H9 (cell line): ENCODE data around the gene SETD6. TPM values are rescaled to one million over a fixed set of nuclear protein-coding genes. Genes with fewer than 3 reads are reported as not detected.

ENCODE experiments used
- DNase-seq: peaks from one replicate; pipeline ENCODE4 v3.0.0-alpha.2; 2017
- H2AFZ ChIP-seq: one replicate; pipeline ENCODE4 v1.6.1; 2013; ENCODE audit warnings: mild to moderate bottlenecking, low read length, control low read depth, moderate library complexity
- H2AK5ac ChIP-seq: 2 replicates; pipeline ENCODE4 v1.6.1; 2013; ENCODE audit warnings: low read length, control low read depth, mixed read lengths; ENCODE audit not compliant: insufficient read length
- H2BK120ac ChIP-seq: one replicate; pipeline ENCODE4 v1.6.1; 2013; ENCODE audit warnings: low read depth, mild to moderate bottlenecking, low read length, control low read depth, inconsistent platforms; ENCODE audit not compliant: poor library complexity, severe bottlenecking
- H2BK12ac ChIP-seq: 2 replicates; pipeline ENCODE4 v1.6.1; 2013; ENCODE audit warnings: low read length, control low read depth, mixed read lengths, low read depth; ENCODE audit not compliant: insufficient read length
- H2BK15ac ChIP-seq: 2 replicates; pipeline ENCODE4 v1.6.1; 2013; ENCODE audit warnings: low read depth, low read length, control low read depth
- H2BK20ac ChIP-seq: one replicate; pipeline ENCODE4 v1.6.1; 2013; ENCODE audit warnings: low read depth, mild to moderate bottlenecking, low read length, control low read depth, inconsistent platforms; ENCODE audit not compliant: poor library complexity, severe bottlenecking
- H2BK5ac ChIP-seq: 2 replicates; pipeline ENCODE4 v1.6.1; 2013; ENCODE audit warnings: low read length, control low read depth, mixed read lengths; ENCODE audit not compliant: insufficient read length
- H3K14ac ChIP-seq: 2 replicates; pipeline ENCODE4 v1.6.1; 2013; ENCODE audit warnings: low read length, control low read depth; ENCODE audit not compliant: insufficient read depth
- H3K18ac ChIP-seq: 2 replicates; pipeline ENCODE4 v1.6.1; 2013; ENCODE audit warnings: low read depth, mild to moderate bottlenecking, mixed read lengths, low read length, control low read depth; ENCODE audit not compliant: insufficient read length
- H3K23ac ChIP-seq: 2 replicates; pipeline ENCODE4 v1.6.1; 2013; ENCODE audit warnings: low read length, control low read depth, mixed read lengths, low read depth; ENCODE audit not compliant: insufficient read length
- H3K23me2 ChIP-seq: 2 replicates; pipeline ENCODE4 v1.6.1; 2013; ENCODE audit warnings: low read depth, mild to moderate bottlenecking, mixed read lengths, low read length, control low read depth; ENCODE audit not compliant: insufficient read length, poor library complexity, severe bottlenecking
- H3K27ac ChIP-seq: 2 replicates; pipeline ENCODE4 v1.5.1; 2013; ENCODE audit warnings: low read length, control low read depth, mixed read lengths, low read depth; ENCODE audit not compliant: insufficient read length
- H3K27me3 ChIP-seq: 2 replicates; pipeline ENCODE4 v1.6.1; 2013; ENCODE audit warnings: low read length, control low read depth, inconsistent platforms; ENCODE audit not compliant: insufficient read depth
- H3K4ac ChIP-seq: 2 replicates; pipeline ENCODE4 v1.6.1; 2013; ENCODE audit warnings: low read depth, mild to moderate bottlenecking, control low read depth, inconsistent platforms, low read length, moderate library complexity
- H3K4me1 ChIP-seq: 2 replicates; pipeline ENCODE4 v1.6.1; 2013; ENCODE audit warnings: low read length, control low read depth, inconsistent platforms; ENCODE audit not compliant: insufficient read depth
- H3K4me2 ChIP-seq: 2 replicates; pipeline ENCODE4 v1.6.1; 2013; ENCODE audit warnings: low read length, control low read depth, mixed read lengths; ENCODE audit not compliant: insufficient read length, insufficient read depth
- H3K56ac ChIP-seq: 2 replicates; pipeline ENCODE4 v1.6.1; 2013; ENCODE audit warnings: low read depth, mild to moderate bottlenecking, mixed read lengths, low read length, control low read depth; ENCODE audit not compliant: insufficient read length
- H3K79me1 ChIP-seq: 2 replicates; pipeline ENCODE4 v1.6.1; 2013; ENCODE audit warnings: low read depth, mild to moderate bottlenecking, moderate library complexity, low read length, control low read depth, inconsistent platforms; ENCODE audit not compliant: insufficient read depth, poor library complexity, severe bottlenecking
- H3K79me2 ChIP-seq: 2 replicates; pipeline ENCODE4 v1.6.1; 2013; ENCODE audit warnings: low read length, control low read depth, inconsistent platforms; ENCODE audit not compliant: insufficient read depth
- H3K9ac ChIP-seq: 2 replicates; pipeline ENCODE4 v1.6.1; 2013; ENCODE audit warnings: low read length, control low read depth, mixed read lengths; ENCODE audit not compliant: insufficient read length; ENCODE audit errors: extremely low read depth
- H3K9me3 ChIP-seq: one replicate; pipeline ENCODE4 v1.6.1; 2013; ENCODE audit warnings: low read depth, low read length, inconsistent platforms; ENCODE audit not compliant: control insufficient read depth
- H3T11ph ChIP-seq: one replicate; pipeline ENCODE4 v1.6.1; 2013; ENCODE audit warnings: mild to moderate bottlenecking, low read length, control low read depth, inconsistent platforms
- H4K20me1 ChIP-seq: one replicate; pipeline ENCODE4 v1.6.1; 2013; ENCODE audit not compliant: control insufficient read depth, insufficient read length, insufficient read depth
- H4K5ac ChIP-seq: 2 replicates; pipeline ENCODE4 v1.6.1; 2013; ENCODE audit warnings: low read depth, mild to moderate bottlenecking, mixed read lengths, low read length, control low read depth; ENCODE audit not compliant: insufficient read length
- H4K8ac ChIP-seq: replicated peaks from 2 replicates; pipeline ENCODE4 v1.6.1; 2013; ENCODE audit warnings: low read length, control low read depth, mixed read lengths, low read depth; ENCODE audit not compliant: insufficient read length
- H4K91ac ChIP-seq: 2 replicates; pipeline ENCODE4 v1.6.1; 2013; ENCODE audit warnings: low read depth, mild to moderate bottlenecking, moderate library complexity, mixed read lengths, low read length, control low read depth; ENCODE audit not compliant: insufficient read length
- H3K27ac Mint-ChIP-seq, 3 experiments: 2 replicates in 2 of 3; 3 replicates in 1 of 3; pipeline ENCODE4 v1.8.0; 2020 to 2021; ENCODE audit warnings: mixed read lengths in 3 of 3, mild to moderate bottlenecking in 1 of 3, moderate library complexity in 1 of 3
- H3K27me3 Mint-ChIP-seq: 2 replicates; pipeline ENCODE4 v1.8.0; 2021; ENCODE audit warnings: low read depth, mild to moderate bottlenecking, moderate library complexity, mixed read lengths
- H3K36me3 Mint-ChIP-seq, 3 experiments: 2 replicates in 2 of 3; 3 replicates in 1 of 3; pipeline ENCODE4 v1.8.0; 2020 to 2021; ENCODE audit warnings: low read depth in 3 of 3, mixed read lengths in 3 of 3; ENCODE audit not compliant: insufficient read depth in 1 of 3
- H3K4me1 Mint-ChIP-seq, 2 experiments: 2 replicates each; pipeline ENCODE4 v1.8.0; 2020; ENCODE audit warnings: mixed read lengths in 2 of 2
- H3K4me3 Mint-ChIP-seq, 2 experiments: 2 replicates in 1 of 2; 3 replicates in 1 of 2; pipeline ENCODE4 v1.8.0; 2020 to 2021; ENCODE audit warnings: mild to moderate bottlenecking in 2 of 2, mixed read lengths in 2 of 2, moderate library complexity in 1 of 2
- H3K9me3 Mint-ChIP-seq, 2 experiments: 2 replicates in 1 of 2; 3 replicates in 1 of 2; pipeline ENCODE4 v1.8.0; 2020; ENCODE audit warnings: mild to moderate bottlenecking in 2 of 2, mixed read lengths in 2 of 2, moderate library complexity in 1 of 2
- WGBS: extraction: QIAGEN DNeasy Blood & Tissue Kit; methylation state at CpG from one replicate; pipeline ENCODE4 v1.1.7; 2013; ENCODE audit warnings: missing lambda C conversion rate, low lambda C conversion rate, mixed read lengths; ENCODE audit not compliant: insufficient read length; ENCODE audit errors: extremely low coverage; 5-methylcytosine and 5-hydroxymethylcytosine counted together
- total RNA-seq: library from RNA; stranded (reverse); gene quantifications from 2 replicates; pipeline ENCODE4 v1.2.1, GENCODE V29; 2021
- TF ChIP-seq, protein P1 (sequence below): fragments of 200-600 bp; sonication (generic); conservative IDR thresholded peaks from 3 replicates; pipeline ENCODE4 v1.8.0; 2021; ENCODE audit warnings: antibody characterized with exemption, mild to moderate bottlenecking

Gene SETD6
- total RNA-seq, 1 experiment from 2014 or later, result 55.6 TPM

DNA sequence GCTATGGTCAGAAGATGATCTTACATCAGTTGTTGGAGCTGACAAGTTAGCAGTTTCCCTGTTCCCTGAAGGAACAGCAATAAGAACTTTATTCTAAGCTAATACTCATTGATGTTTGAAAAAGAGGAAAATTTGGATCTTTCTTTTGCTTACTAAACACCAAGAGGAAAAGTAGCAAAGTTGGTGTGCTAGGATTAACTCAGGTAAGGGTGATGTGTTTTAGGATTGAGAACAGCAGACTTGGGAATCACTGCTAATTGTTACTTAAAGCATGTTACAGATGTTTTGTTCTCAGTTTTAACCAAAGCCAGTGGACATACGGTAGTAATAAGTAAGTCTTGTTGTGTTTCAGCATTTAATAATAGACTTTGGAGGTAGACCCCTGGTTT lies 3.7 kb downstream of the SETD6 start:
- no peaks in the 10 kb centered on the region for H3K23me2 ChIP-seq
- DNase-seq, result no peak
- H3K56ac ChIP-seq, result no peak overlapping the region
- H4K91ac ChIP-seq, result no peak overlapping the region
- no peak overlapping the region for H3K4ac ChIP-seq
- H2AK5ac ChIP-seq, result no peak overlapping the region
- no peak overlapping the region for H3T11ph ChIP-seq
- H3K79me1 ChIP-seq, result no peaks in the 10 kb centered on the region
- H2BK15ac ChIP-seq, result no peak overlapping the region
- no peak overlapping the region for H3K18ac ChIP-seq
- no peaks in the 10 kb centered on the region for H3K79me2 ChIP-seq
- Mint-ChIP-seq H3K27ac (no peak overlapping the region; a peak in 1 of 7 replicates), H3K4me3 (no peak overlapping the region), H3K27me3 (no peaks in the 10 kb centered on the region; the same call in 1 of the 2 replicates), H3K4me1 (peaks cover 10 to 18% of the 10 kb centered on the region in 2 experiments), H3K9me3 (no peaks in the 10 kb centered on the region; a peak in 2 of 5 replicates), H3K36me3 (peaks cover 26 to 84% (median 61%) of the 10 kb centered on the region in 3 experiments; a peak in 6 of 7 replicates)
- H2AFZ ChIP-seq, result no peak overlapping the region
- no peak overlapping the region for H2BK20ac ChIP-seq
- H3K9ac ChIP-seq, result no peak overlapping the region
- WGBS, result no CpG with 5 or more reads among the region's 1 CpG
- H2BK5ac ChIP-seq, result no peak overlapping the region
- H4K20me1 ChIP-seq, result no peaks in the 10 kb centered on the region
- H3K23ac ChIP-seq, result no peak overlapping the region
- H2BK12ac ChIP-seq, result no peak overlapping the region
- TF ChIP-seq, protein P1, sequence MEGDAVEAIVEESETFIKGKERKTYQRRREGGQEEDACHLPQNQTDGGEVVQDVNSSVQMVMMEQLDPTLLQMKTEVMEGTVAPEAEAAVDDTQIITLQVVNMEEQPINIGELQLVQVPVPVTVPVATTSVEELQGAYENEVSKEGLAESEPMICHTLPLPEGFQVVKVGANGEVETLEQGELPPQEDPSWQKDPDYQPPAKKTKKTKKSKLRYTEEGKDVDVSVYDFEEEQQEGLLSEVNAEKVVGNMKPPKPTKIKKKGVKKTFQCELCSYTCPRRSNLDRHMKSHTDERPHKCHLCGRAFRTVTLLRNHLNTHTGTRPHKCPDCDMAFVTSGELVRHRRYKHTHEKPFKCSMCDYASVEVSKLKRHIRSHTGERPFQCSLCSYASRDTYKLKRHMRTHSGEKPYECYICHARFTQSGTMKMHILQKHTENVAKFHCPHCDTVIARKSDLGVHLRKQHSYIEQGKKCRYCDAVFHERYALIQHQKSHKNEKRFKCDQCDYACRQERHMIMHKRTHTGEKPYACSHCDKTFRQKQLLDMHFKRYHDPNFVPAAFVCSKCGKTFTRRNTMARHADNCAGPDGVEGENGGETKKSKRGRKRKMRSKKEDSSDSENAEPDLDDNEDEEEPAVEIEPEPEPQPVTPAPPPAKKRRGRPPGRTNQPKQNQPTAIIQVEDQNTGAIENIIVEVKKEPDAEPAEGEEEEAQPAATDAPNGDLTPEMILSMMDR, result no peak
- H3K4me2 ChIP-seq, result no peak overlapping the region
- no peak overlapping the region for H3K27ac ChIP-seq
- 0 out of 2 replicates have a peak, but pooled peaks cover 3% of the 10 kb centered on the region for H3K4me1 ChIP-seq
- no peak overlapping the region for H4K8ac ChIP-seq
- H3K14ac ChIP-seq, result no peak overlapping the region
- H2BK120ac ChIP-seq, result no peak overlapping the region
- H3K9me3 ChIP-seq, result no peaks in the 10 kb centered on the region
- no peak overlapping the region for H4K5ac ChIP-seq
- H3K27me3 ChIP-seq, result no peaks in the 10 kb centered on the region
